LNCaP clone FGC (cell line): ENCODE data around the gene ALPP.

Experiments
- DNase-seq: peaks from one replicate; pipeline ENCODE4 v3.0.0-alpha.2; 2011; ENCODE audit warnings: low read depth
- H3K4me3 ChIP-seq: 2 replicates; pipeline ENCODE4 v1.5.1; 2011; ENCODE audit warnings: mild to moderate bottlenecking, low read depth, low read length, control low read depth
- TF ChIP-seq, protein P1 (sequence below): IDR thresholded peaks from 2 replicates; pipeline ENCODE4 v1.5.1; 2012; ENCODE audit warnings: mild to moderate bottlenecking; ENCODE audit not compliant: control insufficient read depth, insufficient read depth; ENCODE audit errors: extremely low read depth

Gene ALPP

DNA sequence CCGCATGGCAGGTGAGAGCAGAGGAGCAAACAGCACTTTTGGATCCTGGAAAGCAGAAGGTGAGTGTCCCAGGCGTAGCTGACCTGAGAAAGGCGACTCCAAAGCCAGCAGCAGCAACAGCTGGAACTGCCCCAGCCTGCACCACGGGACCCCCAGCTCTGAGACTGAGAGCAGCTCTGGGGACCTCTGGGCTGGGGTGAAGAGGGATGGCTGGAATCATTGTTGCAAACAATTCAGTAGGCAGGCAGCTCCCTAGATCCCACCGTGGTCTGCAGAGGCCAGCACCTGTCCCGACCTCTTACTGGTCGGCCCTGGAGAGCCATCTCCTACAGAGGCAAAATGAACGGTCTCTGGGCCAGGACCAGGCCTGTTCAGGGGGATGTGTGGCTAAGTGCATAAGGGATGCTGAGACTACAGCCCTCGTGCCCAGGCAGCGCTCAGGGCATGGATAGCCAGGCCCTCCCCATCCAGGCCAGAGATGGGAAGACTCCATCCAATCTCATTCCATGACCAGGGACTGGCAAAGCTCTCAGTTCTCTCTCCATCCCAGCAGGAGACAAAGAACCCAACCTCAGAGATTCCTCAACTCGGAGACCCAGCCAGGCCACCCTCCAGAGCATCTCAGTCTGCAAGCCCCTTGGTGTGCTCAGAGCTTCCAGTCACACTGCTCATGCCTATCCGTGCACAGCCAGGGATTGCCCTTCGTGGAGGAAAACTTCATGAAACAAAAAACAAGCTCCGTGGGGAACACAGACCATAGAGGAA is 38.2 kb upstream of the ALPP start:
- TF ChIP-seq, protein P1, sequence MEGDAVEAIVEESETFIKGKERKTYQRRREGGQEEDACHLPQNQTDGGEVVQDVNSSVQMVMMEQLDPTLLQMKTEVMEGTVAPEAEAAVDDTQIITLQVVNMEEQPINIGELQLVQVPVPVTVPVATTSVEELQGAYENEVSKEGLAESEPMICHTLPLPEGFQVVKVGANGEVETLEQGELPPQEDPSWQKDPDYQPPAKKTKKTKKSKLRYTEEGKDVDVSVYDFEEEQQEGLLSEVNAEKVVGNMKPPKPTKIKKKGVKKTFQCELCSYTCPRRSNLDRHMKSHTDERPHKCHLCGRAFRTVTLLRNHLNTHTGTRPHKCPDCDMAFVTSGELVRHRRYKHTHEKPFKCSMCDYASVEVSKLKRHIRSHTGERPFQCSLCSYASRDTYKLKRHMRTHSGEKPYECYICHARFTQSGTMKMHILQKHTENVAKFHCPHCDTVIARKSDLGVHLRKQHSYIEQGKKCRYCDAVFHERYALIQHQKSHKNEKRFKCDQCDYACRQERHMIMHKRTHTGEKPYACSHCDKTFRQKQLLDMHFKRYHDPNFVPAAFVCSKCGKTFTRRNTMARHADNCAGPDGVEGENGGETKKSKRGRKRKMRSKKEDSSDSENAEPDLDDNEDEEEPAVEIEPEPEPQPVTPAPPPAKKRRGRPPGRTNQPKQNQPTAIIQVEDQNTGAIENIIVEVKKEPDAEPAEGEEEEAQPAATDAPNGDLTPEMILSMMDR: no peak
- DNase-seq: no peak
- no peak overlapping the region for H3K4me3 ChIP-seq

DNA sequence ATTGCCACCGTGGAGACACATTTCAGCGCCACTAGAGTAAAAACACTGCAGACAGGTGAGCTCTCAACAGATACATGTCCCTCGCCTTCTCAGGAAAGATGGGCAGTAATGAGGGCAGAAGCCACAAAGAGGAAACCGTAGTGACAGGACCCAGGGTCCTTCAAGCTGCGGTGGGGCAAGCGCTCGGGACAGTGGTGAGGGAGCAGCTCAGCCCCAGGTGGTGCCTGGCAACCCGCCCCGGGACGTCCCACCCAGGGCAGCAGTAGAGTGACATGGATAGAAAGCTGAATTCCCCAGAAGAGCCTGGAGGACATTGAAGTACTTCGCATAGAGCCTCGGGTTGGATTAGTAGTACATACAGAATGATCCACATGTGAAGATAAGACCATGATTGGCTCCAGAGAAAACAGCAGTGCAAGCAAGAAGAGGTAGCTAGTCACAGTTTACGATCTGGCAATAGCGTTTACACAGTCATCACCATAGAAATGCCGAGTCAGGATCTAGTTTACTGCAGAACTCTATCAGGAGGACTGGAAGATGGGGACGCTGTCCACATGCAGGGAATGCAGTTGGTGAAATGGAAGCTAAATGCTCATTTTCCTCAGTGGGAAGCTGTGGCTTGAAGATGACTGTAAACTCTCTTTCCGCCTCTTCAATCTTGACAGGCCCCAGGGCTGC is 37.4 kb upstream of the ALPP start:
- H3K4me3 ChIP-seq: no peak overlapping the region
- TF ChIP-seq, protein P1: no peak

DNA sequence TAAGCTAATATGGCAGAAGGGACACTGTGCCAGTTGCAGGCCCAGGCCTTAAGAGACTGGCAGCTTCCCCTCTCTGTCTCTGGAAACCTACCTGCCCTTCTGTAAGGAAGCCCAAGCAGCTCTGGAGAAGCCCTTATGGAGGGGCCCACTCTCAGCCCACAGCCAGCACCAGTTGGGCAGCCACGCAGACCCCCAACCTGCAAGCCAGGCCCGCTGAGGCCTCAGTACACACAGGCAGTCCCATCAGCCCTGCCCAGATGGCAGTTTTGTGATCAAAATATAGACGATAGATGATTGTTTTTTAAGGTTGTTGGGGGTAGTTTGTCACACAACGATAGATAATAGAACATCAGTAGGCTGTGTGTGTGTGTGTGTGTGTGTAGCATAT is 36.8 kb upstream of the ALPP start:
- no peak for DNase-seq
- TF ChIP-seq, protein P1: no peak
- H3K4me3 ChIP-seq: no peak overlapping the region

More for the DNA sequence above, 37.4 kb upstream of the ALPP start:
- DNase-seq: peak; percentile 17

DNA sequence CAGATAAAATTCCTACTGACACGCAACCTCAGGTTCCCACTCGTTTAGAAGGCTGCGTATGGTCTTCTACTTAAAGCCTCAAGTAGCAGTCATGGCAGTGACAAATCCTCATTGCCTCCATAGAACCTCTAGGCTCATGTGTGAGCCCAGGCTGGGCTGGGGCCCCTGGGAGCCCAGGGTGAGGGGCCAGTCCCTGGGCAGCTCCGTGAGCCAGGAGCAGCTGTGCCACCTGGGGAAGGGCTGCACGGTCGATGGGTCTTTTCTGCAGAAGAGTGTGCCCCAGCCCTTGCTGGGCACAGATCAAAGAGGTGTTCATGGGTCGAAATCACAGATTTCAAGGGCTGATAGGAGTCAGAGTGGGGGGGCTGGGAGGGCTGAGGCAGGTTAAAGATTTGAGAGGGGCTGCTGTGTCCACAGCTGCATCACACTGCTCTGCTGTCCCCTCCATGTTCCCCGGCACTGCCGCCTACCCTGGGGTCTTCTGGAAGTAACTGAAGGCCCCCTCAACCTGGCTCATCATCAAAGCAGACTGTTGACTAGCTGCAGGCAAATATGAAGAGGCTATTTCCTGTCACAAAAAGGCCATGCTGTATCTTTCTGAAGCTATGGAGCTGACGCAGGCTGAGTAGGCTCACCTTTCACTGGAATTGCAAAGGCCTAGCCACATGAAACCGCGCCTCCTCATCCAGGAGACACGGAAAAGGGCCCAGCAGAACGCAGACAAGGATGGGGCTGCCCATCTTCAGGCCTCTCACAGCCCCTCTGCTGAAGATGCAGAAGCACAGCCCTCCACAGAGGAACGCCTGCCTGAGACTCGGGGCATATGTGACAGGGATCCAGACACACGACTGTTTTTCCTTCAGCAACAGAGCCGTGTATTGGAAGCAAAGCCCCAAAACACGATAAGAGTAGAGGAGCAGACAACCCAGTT is 35.7 kb upstream of the ALPP start:
- TF ChIP-seq, protein P1: no peak
- no peak overlapping the region for H3K4me3 ChIP-seq
- no peak for DNase-seq

DNA sequence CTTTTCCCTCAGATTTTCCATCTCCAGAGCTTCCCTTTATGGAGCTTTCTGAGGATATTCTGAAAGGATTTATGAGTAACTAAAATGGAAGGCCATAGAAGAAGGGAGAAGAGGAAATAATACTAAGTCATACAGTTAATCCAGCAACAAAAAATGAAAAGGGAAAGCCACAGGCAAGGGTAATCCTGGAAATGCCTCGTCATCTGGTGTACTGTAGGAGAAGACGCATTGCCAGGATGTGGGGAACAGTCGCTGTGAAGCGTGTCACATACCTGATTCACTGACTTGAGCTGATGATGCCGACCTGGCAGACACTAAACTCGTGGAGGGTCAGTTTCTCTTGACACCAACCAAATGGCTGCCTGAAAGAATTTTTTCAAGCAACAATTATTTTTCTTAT is 34.7 kb upstream of the ALPP start:
- DNase-seq: no peak
- TF ChIP-seq, protein P1: no peak

DNA sequence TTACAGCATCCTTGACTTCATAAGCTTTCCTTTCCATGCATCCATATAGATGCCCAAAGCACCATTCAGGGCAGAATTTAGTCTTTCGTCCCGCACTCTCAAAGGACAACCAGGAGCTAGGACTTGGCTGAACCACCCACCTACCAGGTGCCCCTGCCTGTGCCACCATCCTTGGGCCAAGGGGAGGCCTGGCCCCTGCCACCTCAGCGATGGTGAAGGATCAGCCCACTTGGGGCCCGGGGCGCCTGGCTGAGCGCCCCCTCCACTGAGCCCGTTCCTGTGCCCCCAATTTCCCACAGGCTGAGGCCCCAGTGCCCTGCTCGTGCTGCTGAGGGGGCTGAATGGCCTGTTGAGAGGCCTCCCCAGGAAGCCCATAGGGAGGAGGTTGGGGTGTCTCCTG is 33.3 kb upstream of the ALPP start:
- H3K4me3 ChIP-seq: no peak overlapping the region
- TF ChIP-seq, protein P1: no peak
- no peak for DNase-seq

More for the DNA sequence above, 34.7 kb upstream of the ALPP start:
- H3K4me3 ChIP-seq: no peak overlapping the region
